IPS-18a (cell line): ENCODE results near the gene AGFG1.

Experiments used
- H3K27ac ChIP-seq: one replicate; pipeline ENCODE4 v1.5.1; 2013; ENCODE audit warnings: low read length
- H3K27me3 ChIP-seq: one replicate; pipeline ENCODE4 v1.6.1; 2013; ENCODE audit warnings: mild to moderate bottlenecking, low read length; ENCODE audit not compliant: control insufficient read depth, insufficient read depth
- H3K36me3 ChIP-seq: one replicate; pipeline ENCODE4 v1.6.1; 2013; ENCODE audit warnings: low read depth, low read length; ENCODE audit not compliant: control insufficient read depth
- H3K4me1 ChIP-seq: one replicate; pipeline ENCODE4 v1.6.1; 2013; ENCODE audit warnings: low read depth, low read length; ENCODE audit not compliant: control insufficient read depth
- H3K4me3 ChIP-seq: one replicate; pipeline ENCODE4 v1.5.1; 2013; ENCODE audit warnings: low read length
- H3K9ac ChIP-seq: one replicate; pipeline ENCODE4 v1.6.1; 2013; ENCODE audit warnings: mild to moderate bottlenecking, low read length, moderate library complexity
- H3K9me3 ChIP-seq: one replicate; pipeline ENCODE4 v1.6.1; 2013; ENCODE audit warnings: low read depth, low read length; ENCODE audit not compliant: control insufficient read depth

Gene AGFG1

GRCh38 chr2:227503433-227504406, 31.8 kb downstream of the AGFG1 start:
- Histone ChIP-seq H3K9me3 (no peaks in the 10 kb centered on the region), H3K36me3 (no peaks in the 10 kb centered on the region), H3K27me3 (no peaks in the 10 kb centered on the region), H3K4me1 (peaks cover 10% of the 10 kb centered on the region), H3K4me3 (no peak overlapping the region), H3K9ac (no peak overlapping the region), H3K27ac (no peak overlapping the region)

DNA sequence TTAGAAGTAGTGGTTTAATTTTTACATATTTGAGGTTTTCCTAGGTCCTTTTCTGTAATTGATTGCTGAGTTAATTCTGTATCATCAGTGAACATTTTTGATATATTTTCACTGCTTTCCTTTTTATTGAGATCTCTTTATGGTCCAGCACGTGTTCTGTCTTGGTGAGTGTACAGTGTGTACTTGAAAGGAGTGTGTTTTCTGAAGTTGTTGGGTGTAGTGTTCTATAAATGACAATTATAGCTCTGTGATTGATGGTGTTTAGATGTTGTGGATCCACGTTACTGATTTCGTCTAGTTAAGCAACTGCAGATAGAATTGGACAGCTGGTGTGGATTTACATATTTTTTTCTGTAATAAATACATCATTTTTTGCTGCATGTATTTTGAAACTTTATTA, 32.7 kb downstream of the AGFG1 start:
- Histone ChIP-seq H3K27ac (no peak overlapping the region), H3K4me1 (peaks cover 15% of the 10 kb centered on the region), H3K4me3 (no peak overlapping the region), H3K36me3 (no peaks in the 10 kb centered on the region), H3K27me3 (no peaks in the 10 kb centered on the region), H3K9ac (no peak overlapping the region), H3K9me3 (no peaks in the 10 kb centered on the region)

DNA sequence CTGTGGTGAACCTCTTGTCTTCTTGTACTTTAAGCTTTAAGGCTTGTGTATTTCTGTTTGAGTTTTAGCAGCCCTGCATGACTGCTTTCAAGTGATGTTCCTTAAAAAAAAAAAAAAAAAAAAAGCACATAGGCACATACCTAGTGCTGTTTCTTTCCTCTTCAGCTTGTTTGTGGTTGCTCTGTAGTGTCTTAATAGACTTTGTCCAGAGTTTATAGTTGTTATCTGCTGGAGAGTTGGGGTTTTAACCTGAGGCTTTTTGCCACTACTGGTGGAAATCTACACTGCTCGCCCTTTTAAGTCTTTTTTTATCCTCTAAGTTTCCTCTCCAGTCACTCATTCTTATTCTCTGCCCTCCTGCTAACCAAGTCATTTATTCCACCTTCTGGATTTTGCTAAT, 34.5 kb downstream of the AGFG1 start:
- no peak overlapping the region for H3K27ac ChIP-seq

GRCh38 chr2:227507963-227508362, 36.0 kb downstream of the AGFG1 start:
- peaks cover 22% of the 10 kb centered on the region for H3K4me1 ChIP-seq
- H3K4me3 ChIP-seq = no peak overlapping the region
- H3K27ac ChIP-seq = no peak overlapping the region
- H3K27me3 ChIP-seq = no peaks in the 10 kb centered on the region
- no peaks in the 10 kb centered on the region for H3K9me3 ChIP-seq
- no peaks in the 10 kb centered on the region for H3K36me3 ChIP-seq
- H3K9ac ChIP-seq = no peak overlapping the region

More for the DNA sequence above, 34.5 kb downstream of the AGFG1 start:
- H3K9ac ChIP-seq = no peak overlapping the region
- no peaks in the 10 kb centered on the region for H3K36me3 ChIP-seq
- no peak overlapping the region for H3K4me3 ChIP-seq
- H3K4me1 ChIP-seq = peaks cover 15% of the 10 kb centered on the region
- no peaks in the 10 kb centered on the region for H3K27me3 ChIP-seq
- H3K9me3 ChIP-seq = no peaks in the 10 kb centered on the region

- no peak overlapping the region for H3K9ac ChIP-seq
- peaks cover 22% of the 10 kb centered on the region for H3K4me1 ChIP-seq
- H3K27me3 ChIP-seq = no peaks in the 10 kb centered on the region
- H3K4me3 ChIP-seq = no peak overlapping the region
- no peaks in the 10 kb centered on the region for H3K36me3 ChIP-seq
- no peaks in the 10 kb centered on the region for H3K9me3 ChIP-seq
- no peak overlapping the region for H3K27ac ChIP-seq
Observed at GRCh38 chr2:227509076-227509475, 37.1 kb downstream of the AGFG1 start.

DNA sequence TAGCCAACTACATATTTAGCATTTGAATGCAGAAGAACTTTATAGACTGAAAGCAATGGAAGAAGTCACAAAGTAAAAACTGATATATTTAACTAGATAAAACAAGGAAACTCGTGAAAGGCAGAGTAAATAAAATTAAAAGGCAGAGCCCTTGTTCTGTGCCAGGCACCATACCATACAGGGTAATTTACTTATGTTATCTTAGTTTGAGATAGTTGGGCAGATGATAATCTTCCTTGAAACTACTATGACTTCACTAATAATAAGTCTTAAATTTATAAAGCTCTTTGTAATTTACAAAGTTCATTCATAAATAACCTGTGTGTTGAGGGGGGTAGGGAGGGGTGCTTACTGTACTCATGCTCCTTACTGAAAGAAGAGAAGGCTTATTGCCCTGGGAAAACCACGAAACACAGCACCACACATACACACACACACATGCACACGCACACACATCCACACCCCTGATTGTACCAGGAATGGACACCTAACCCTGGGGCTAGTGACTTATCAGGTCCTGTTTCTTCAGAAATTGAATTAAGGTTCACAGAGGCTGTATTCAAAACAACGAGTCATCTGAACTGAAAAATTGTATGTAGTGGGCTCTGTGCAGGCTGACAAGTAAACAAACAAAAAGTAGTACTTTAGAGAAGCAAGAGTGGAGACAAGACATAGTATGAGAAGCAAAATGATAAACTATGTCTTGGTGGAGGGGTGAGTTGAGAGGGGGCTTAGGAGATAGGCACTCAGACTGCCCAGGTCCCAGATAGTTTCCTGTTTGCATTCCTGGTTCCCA, 38.1 kb downstream of the AGFG1 start:
- Histone ChIP-seq H3K4me1 (peaks cover 22% of the 10 kb centered on the region), H3K36me3 (no peaks in the 10 kb centered on the region), H3K27me3 (no peaks in the 10 kb centered on the region), H3K4me3 (no peak overlapping the region), H3K27ac (no peak overlapping the region), H3K9ac (no peak overlapping the region), H3K9me3 (no peaks in the 10 kb centered on the region)

DNA sequence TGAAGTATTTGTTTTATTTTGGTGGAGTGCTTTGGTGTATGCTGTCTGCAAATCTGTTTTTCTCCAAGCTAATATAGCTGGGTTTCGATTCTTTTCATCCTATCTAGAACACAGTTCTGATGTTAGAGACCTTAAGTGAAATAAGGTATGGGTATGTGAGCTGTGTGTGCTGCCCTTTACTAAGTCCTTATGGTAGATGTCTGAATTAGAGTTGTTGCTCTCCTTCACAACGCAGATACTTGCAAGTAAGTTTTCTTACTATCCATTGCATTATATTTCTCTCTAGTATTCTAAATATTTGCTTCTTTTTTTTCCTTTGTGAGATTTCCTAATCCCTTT, 38.6 kb downstream of the AGFG1 start:
- H3K27me3 ChIP-seq = no peaks in the 10 kb centered on the region
- no peak overlapping the region for H3K27ac ChIP-seq
- H3K4me3 ChIP-seq = no peak overlapping the region
- H3K9ac ChIP-seq = no peak overlapping the region
- no peaks in the 10 kb centered on the region for H3K36me3 ChIP-seq
- H3K9me3 ChIP-seq = no peaks in the 10 kb centered on the region
- H3K4me1 ChIP-seq = peaks cover 22% of the 10 kb centered on the region

DNA sequence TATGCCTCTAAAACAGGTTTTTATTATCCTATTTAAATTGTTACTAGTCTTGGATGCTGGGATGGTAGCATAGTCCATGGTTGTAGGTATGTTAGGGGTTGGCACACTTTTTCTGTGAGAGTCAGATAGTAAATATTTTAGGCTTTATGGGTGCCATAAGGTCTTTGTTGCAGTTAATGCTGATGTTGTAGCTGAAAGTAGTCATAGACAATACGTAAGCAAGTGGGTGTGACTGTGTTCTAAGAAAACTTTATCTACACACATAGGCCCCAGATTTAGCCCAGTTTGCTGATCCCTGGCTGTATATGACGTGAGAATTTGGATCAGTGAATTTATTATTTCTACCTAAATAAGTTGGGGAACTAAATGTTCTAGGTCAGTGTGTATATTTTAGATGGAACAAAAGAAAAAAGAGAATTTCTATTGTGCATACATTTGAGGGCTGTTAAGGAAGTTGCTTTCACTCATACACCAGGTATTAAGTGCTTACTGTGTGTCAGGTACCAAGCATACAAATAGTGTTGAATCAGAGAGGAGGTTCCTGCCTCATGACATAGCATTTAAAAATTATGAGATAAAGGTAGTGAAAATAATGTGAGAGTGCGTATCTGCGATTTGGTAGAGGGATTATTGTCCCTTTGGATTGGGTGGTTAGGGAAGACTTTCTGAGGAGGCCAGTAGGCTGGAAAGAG, 39.4 kb downstream of the AGFG1 start:
- peaks cover 22% of the 10 kb centered on the region for H3K4me1 ChIP-seq

GRCh38 chr2:227511955-227512354, 40.0 kb downstream of the AGFG1 start:
- H3K36me3 ChIP-seq = no peaks in the 10 kb centered on the region
- H3K9me3 ChIP-seq = no peaks in the 10 kb centered on the region
- no peak overlapping the region for H3K9ac ChIP-seq
- no peaks in the 10 kb centered on the region for H3K27me3 ChIP-seq
- H3K4me1 ChIP-seq = peaks cover 22% of the 10 kb centered on the region
- H3K27ac ChIP-seq = no peak overlapping the region
- H3K4me3 ChIP-seq = no peak overlapping the region

More for the DNA sequence above, 39.4 kb downstream of the AGFG1 start:
- H3K9ac ChIP-seq = no peak overlapping the region
- H3K27me3 ChIP-seq = no peaks in the 10 kb centered on the region
- no peaks in the 10 kb centered on the region for H3K36me3 ChIP-seq
- no peak overlapping the region for H3K4me3 ChIP-seq
- H3K9me3 ChIP-seq = no peaks in the 10 kb centered on the region
- no peak overlapping the region for H3K27ac ChIP-seq

DNA sequence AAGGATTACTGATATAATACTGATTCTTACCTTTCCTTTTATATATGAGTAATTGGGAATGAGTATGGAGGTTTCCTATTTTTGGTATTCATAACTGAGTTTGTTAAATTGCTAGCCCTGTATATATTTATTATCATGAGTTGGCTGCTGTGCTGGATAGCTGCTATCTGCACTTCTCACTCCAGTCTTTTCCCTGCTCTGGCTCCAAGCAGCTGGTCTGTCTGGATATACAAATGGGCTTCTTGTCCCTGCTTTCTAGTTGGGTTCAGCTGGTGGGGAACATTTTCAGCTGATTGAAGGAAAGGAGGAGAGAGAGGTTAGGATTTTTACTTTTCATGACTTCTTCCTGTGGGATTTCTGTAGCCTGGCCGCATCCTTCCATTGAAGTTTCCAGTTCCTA, 41.2 kb downstream of the AGFG1 start:
- no peaks in the 10 kb centered on the region for H3K27me3 ChIP-seq
- no peaks in the 10 kb centered on the region for H3K9me3 ChIP-seq
- peaks cover 16% of the 10 kb centered on the region for H3K4me1 ChIP-seq
- H3K36me3 ChIP-seq = no peaks in the 10 kb centered on the region
- no peak overlapping the region for H3K9ac ChIP-seq
- no peak overlapping the region for H3K27ac ChIP-seq
- H3K4me3 ChIP-seq = no peak overlapping the region

GRCh38 chr2:227515742-227516141, 43.8 kb downstream of the AGFG1 start:
- H3K4me1 ChIP-seq = peaks cover 7% of the 10 kb centered on the region
- H3K27ac ChIP-seq = no peak overlapping the region
- no peak overlapping the region for H3K4me3 ChIP-seq
- H3K36me3 ChIP-seq = peaks cover 2% of the 10 kb centered on the region
- no peak overlapping the region for H3K9ac ChIP-seq
- no peaks in the 10 kb centered on the region for H3K9me3 ChIP-seq
- no peaks in the 10 kb centered on the region for H3K27me3 ChIP-seq
